Nephron (organoid): ENCODE data around the gene ETV4.

Experiments
- H3K27ac Mint-ChIP-seq, 3 experiments: 2 replicates each; pipeline ENCODE4 v1.8.0; 2020; ENCODE audit warnings: mixed read lengths in 3 of 3, mild to moderate bottlenecking in 2 of 3, moderate library complexity in 1 of 3
- H3K27me3 Mint-ChIP-seq: 2 replicates; pipeline ENCODE4 v1.8.0; 2021; ENCODE audit warnings: low read depth, mild to moderate bottlenecking, moderate library complexity, mixed read lengths
- H3K36me3 Mint-ChIP-seq: 2 replicates; pipeline ENCODE4 v1.8.0; 2020; ENCODE audit warnings: low read depth, mixed read lengths
- H3K4me1 Mint-ChIP-seq: 2 replicates; pipeline ENCODE4 v1.8.0; 2020; ENCODE audit warnings: mixed read lengths
- H3K4me3 Mint-ChIP-seq, 3 experiments: 2 replicates each; pipeline ENCODE4 v1.8.0; 2020; ENCODE audit warnings: mild to moderate bottlenecking in 3 of 3, mixed read lengths in 3 of 3, moderate library complexity in 2 of 3
- H3K9me3 Mint-ChIP-seq: 2 replicates; pipeline ENCODE4 v1.8.0; 2020; ENCODE audit warnings: mixed read lengths
- TF ChIP-seq, protein P1 (sequence below), 3 experiments: fragments of 200-600 bp; sonication (generic); IDR thresholded peaks; one replicate each; pipeline ENCODE4 v1.5.0; 2021; ENCODE audit warnings: antibody characterized with exemption in 3 of 3; ENCODE audit not compliant: unreplicated experiment in 3 of 3

The ETV4 gene

DNA sequence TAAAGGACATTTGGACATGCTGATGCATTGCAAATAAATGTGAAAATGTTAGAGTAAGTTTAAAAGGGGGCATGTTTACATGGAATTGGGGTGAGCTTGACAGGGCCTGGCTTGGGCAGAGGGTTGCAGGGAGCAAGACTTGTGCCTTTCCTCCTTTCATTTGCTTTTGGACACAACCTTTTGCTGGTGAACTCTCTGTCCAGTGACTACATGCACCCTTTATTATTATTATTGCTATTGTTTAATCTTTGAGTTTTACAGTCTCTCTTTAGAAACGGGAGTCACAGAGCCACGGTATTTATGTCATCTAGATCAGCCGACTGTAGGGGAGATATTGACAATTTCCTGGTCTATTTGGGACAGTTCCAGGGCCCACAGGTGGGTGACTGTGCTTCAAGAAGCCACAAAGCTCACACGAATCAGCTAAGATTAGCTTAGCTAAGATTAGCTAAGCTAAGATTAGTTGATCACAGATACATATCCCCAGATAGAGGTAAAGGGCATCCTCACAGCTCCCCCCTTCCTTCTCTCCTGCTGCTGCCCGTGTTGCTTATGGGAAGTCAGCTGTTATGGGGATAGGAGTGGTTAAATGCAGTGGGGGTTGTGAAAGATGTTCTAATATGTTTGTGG, 28.9 kb upstream of the ETV4 start:
- H3K27ac Mint-ChIP-seq: no peak overlapping the region
- no peaks in the 10 kb centered on the region for H3K36me3 Mint-ChIP-seq
- no peak overlapping the region for H3K4me3 Mint-ChIP-seq
- TF ChIP-seq, protein P1, sequence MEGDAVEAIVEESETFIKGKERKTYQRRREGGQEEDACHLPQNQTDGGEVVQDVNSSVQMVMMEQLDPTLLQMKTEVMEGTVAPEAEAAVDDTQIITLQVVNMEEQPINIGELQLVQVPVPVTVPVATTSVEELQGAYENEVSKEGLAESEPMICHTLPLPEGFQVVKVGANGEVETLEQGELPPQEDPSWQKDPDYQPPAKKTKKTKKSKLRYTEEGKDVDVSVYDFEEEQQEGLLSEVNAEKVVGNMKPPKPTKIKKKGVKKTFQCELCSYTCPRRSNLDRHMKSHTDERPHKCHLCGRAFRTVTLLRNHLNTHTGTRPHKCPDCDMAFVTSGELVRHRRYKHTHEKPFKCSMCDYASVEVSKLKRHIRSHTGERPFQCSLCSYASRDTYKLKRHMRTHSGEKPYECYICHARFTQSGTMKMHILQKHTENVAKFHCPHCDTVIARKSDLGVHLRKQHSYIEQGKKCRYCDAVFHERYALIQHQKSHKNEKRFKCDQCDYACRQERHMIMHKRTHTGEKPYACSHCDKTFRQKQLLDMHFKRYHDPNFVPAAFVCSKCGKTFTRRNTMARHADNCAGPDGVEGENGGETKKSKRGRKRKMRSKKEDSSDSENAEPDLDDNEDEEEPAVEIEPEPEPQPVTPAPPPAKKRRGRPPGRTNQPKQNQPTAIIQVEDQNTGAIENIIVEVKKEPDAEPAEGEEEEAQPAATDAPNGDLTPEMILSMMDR (IDR thresholded peaks at IDR 0.05; ENCODE audit: unreplicated experiment in 3 of 3): no peak
- H3K27me3 Mint-ChIP-seq: peaks cover 36% of the 10 kb centered on the region
- no peaks in the 10 kb centered on the region for H3K9me3 Mint-ChIP-seq
- H3K4me1 Mint-ChIP-seq: peaks cover 31% of the 10 kb centered on the region

DNA sequence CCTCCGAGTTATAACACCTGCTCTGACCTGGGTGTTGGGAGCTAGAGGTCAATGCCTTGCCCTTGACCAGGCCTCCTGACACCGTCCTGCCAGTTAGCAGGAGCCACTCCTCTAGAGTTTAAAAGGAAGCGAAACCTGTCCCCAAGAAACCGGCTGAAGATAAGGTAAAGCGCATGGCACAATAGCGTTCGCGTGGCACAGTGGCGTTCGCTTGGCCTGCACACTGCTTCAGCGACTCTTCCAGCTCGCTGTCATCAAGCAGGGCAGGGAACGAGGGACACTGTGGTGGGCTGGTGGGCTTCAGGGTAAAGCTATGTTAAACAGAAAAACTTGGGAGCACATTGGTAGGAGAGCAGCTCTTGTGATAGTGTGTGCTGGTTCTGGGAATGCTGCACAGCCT, 28.2 kb upstream of the ETV4 start:
- Mint-ChIP-seq H3K9me3 (no peaks in the 10 kb centered on the region), H3K4me1 (peaks cover 24% of the 10 kb centered on the region), H3K4me3 (no peak overlapping the region), H3K27me3 (peaks cover 33% of the 10 kb centered on the region), H3K36me3 (no peaks in the 10 kb centered on the region), H3K27ac (no peak overlapping the region)
- TF ChIP-seq, protein P1 (IDR thresholded peaks at IDR 0.05; ENCODE audit: unreplicated experiment in 3 of 3): no peak

GRCh38 chr17:43573579-43574321, 27.6 kb upstream of the ETV4 start:
- peaks cover 30% of the 10 kb centered on the region for H3K27me3 Mint-ChIP-seq
- no peaks in the 10 kb centered on the region for H3K9me3 Mint-ChIP-seq
- TF ChIP-seq, protein P1 (IDR thresholded peaks at IDR 0.05; ENCODE audit: unreplicated experiment in 3 of 3): no peak
- H3K4me1 Mint-ChIP-seq: peaks cover 20% of the 10 kb centered on the region
- no peak overlapping the region for H3K4me3 Mint-ChIP-seq
- no peaks in the 10 kb centered on the region for H3K36me3 Mint-ChIP-seq
- no peak overlapping the region for H3K27ac Mint-ChIP-seq

GRCh38 chr17:43572368-43572980, 26.3 kb upstream of the ETV4 start:
- peaks cover 7% of the 10 kb centered on the region for H3K4me1 Mint-ChIP-seq
- TF ChIP-seq, protein P1 (IDR thresholded peaks at IDR 0.05; ENCODE audit: unreplicated experiment in 3 of 3): no peak
- no peak overlapping the region for H3K4me3 Mint-ChIP-seq
- no peak overlapping the region for H3K27ac Mint-ChIP-seq
- peaks cover 20% of the 10 kb centered on the region for H3K27me3 Mint-ChIP-seq
- no peaks in the 10 kb centered on the region for H3K9me3 Mint-ChIP-seq
- no peaks in the 10 kb centered on the region for H3K36me3 Mint-ChIP-seq

DNA sequence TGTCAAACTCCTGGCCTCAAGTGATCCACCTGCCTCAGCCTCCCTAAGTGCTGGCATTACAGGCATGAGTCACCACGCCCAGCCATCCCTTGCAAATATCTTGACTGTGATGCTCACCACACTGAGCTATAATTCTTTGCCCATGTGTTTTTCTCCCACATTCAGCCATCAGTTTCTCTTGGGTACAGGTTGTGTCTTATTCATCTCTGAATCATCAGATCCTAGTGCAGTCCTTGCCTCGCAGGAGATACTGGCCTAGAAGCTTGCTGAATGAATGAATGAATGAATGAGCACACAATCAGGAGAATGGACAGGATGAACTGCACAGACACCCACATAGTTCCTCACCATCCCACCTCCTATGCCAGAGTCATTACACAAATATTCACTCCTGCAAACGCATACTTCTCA, 24.4 kb upstream of the ETV4 start:
- H3K27ac Mint-ChIP-seq: no peak overlapping the region

More for the DNA sequence above, 24.4 kb upstream of the ETV4 start:
- Mint-ChIP-seq H3K27me3 (peaks cover 18% of the 10 kb centered on the region), H3K4me1 (no peaks in the 10 kb centered on the region), H3K36me3 (no peaks in the 10 kb centered on the region), H3K9me3 (no peaks in the 10 kb centered on the region), H3K4me3 (no peak overlapping the region)
- TF ChIP-seq, protein P1 (IDR thresholded peaks at IDR 0.05; ENCODE audit: unreplicated experiment in 3 of 3): no peak
